Naive thymus-derived CD4-positive, alpha-beta T cell (primary cell): ENCODE measurements around the gene RDH5. TPM values are rescaled to one million over a fixed set of nuclear protein-coding genes. Genes with fewer than 3 reads are reported as not detected.

Source experiments
- ATAC-seq: fragments of 150-1000 bp; cut with Tn5 transposase; 2 replicates; pipeline ENCODE4 v1.10.0; 2021; ENCODE audit warnings: mild to moderate bottlenecking, moderate library complexity
- CTCF ChIA-PET: fragments of 350-600 bp; sonication (Branson Sonifier 250); formaldehyde crosslinking; loops from one replicate; lab custom pipeline; 2021; ENCODE audit warnings: antibody characterized with exemption; lab: Charles Lee
- POLR2A ChIA-PET: fragments of 350-600 bp; sonication (Branson Sonifier 250); formaldehyde crosslinking; loops from one replicate; lab custom pipeline; 2021; ENCODE audit warnings: antibody characterized with exemption, inconsistent platforms; lab: Charles Lee
- DNase-seq, 9 donors: peaks; one replicate each; pipeline versions ENCODE4 v3.0.0 to v3.0.0-alpha.2; 2020 to 2022; ENCODE audit warnings: mixed read lengths in 1 of 9
- H3K27ac ChIP-seq: one replicate; pipeline ENCODE4 v1.7.0; 2013; ENCODE audit warnings: mild to moderate bottlenecking, low read depth, low read length, moderate library complexity
- H3K27me3 ChIP-seq, 2 donors: one replicate each; pipeline ENCODE4 v1.7.0; 2013; ENCODE audit warnings: low read length in 2 of 2, mild to moderate bottlenecking in 2 of 2, moderate library complexity in 2 of 2; ENCODE audit not compliant: control insufficient read depth in 2 of 2, insufficient read depth in 2 of 2
- H3K36me3 ChIP-seq, 3 experiments: 1 replicate in 2 of 3; 2 replicates in 1 of 3; pipeline ENCODE4 v1.7.0; 2013; ENCODE audit warnings: low read length in 3 of 3, mild to moderate bottlenecking in 3 of 3, moderate library complexity in 1 of 3; ENCODE audit not compliant: insufficient read depth in 3 of 3, control insufficient read depth in 2 of 3
- H3K4me1 ChIP-seq, 2 donors: one replicate each; pipeline ENCODE4 v1.7.0; 2013; ENCODE audit warnings: low read length in 2 of 2, mild to moderate bottlenecking in 2 of 2, moderate library complexity in 1 of 2; ENCODE audit not compliant: control insufficient read depth in 2 of 2, insufficient read depth in 2 of 2
- H3K4me3 ChIP-seq: 2 replicates; pipeline ENCODE4 v1.7.0; 2013; ENCODE audit warnings: mild to moderate bottlenecking, low read length
- H3K9me3 ChIP-seq, 3 experiments: 1 replicate in 2 of 3; 2 replicates in 1 of 3; pipeline ENCODE4 v1.7.0; 2013; ENCODE audit warnings: low read length in 3 of 3; ENCODE audit not compliant: control insufficient read depth in 2 of 3
- H3K27ac Mint-ChIP-seq, 9 donors: one replicate each; pipeline ENCODE4 v1.8.0; 2020 to 2022; ENCODE audit warnings: mixed read lengths in 9 of 9, mild to moderate bottlenecking in 8 of 9, moderate library complexity in 5 of 9, inconsistent platforms in 2 of 9
- H3K27me3 Mint-ChIP-seq, 5 donors: one replicate each; pipeline ENCODE4 v1.8.0; 2021 to 2022; ENCODE audit warnings: mixed read lengths in 5 of 5, mild to moderate bottlenecking in 1 of 5
- H3K36me3 Mint-ChIP-seq, 5 donors: one replicate each; pipeline ENCODE4 v1.8.0; 2020 to 2022; ENCODE audit warnings: mixed read lengths in 5 of 5, mild to moderate bottlenecking in 3 of 5, inconsistent platforms in 1 of 5
- H3K4me1 Mint-ChIP-seq, 7 donors: one replicate each; pipeline ENCODE4 v1.8.0; 2020 to 2022; ENCODE audit warnings: mixed read lengths in 7 of 7, mild to moderate bottlenecking in 3 of 7, inconsistent platforms in 1 of 7
- H3K4me3 Mint-ChIP-seq, 10 donors: one replicate each; pipeline ENCODE4 v1.8.0; 2020 to 2022; ENCODE audit warnings: mild to moderate bottlenecking in 10 of 10, mixed read lengths in 10 of 10, moderate library complexity in 6 of 10, inconsistent platforms in 2 of 10
- H3K9me3 Mint-ChIP-seq, 11 donors: one replicate each; pipeline ENCODE4 v1.8.0; 2020 to 2022; ENCODE audit warnings: mixed read lengths in 11 of 11, mild to moderate bottlenecking in 4 of 11, inconsistent platforms in 1 of 11, moderate library complexity in 1 of 11
- intact Hi-C, 2 donors: fragments of 100-400 bp; cut with micrococcal nuclease; formaldehyde crosslinking; loops; one replicate each; pipeline ENCODE4 v1.15.1; 2023
- polyA plus RNA-seq, 2 donors: library from polyadenylated mRNA; unstranded; fragments of 300-500 nt; fragmentation: Illumina TruSeq; gene quantifications; one replicate each; pipeline ENCODE4 v1.2.3, GENCODE V29; 2021
- total RNA-seq, 6 experiments: library from RNA in 5 of 6; stranded (reverse) in 5 of 6; gene quantifications; 1 replicate in 5 of 6; 2 replicates in 1 of 6; pipeline ENCODE4 v1.2.3 and lab custom pipeline; 2021 to 2026

RDH5 gene
- total and polyA plus RNA-seq, 7 experiments from 2014 or later, result 0.67 to 24.9 (median 14.9) TPM

GRCh38 chr12:55720894-55721444 is 776 bp downstream of the RDH5 start:
- CTCF ChIA-PET, result interaction anchor here (0.8 to 7.5 kb wide), 2 partner anchors 17 to 363 kb away, joined by 3 to 46 read pairs; no protein-coding TSS in a partner anchor
- DNase-seq (no peak), ATAC-seq (no peak)
- H3K4me1 Mint-ChIP-seq, result peaks cover 18 to 45% (median 35%) of the 10 kb centered on the region in 7 donors
- Histone ChIP-seq H3K36me3 (peaks cover 0 to 17% (median 7%) of the 10 kb centered on the region in 3 experiments), H3K9me3 (no peaks in the 10 kb centered on the region), H3K27ac (no peak overlapping the region), H3K4me1 (peaks cover 13 to 17% of the 10 kb centered on the region in 2 donors), H3K27me3 (no peaks in the 10 kb centered on the region), H3K4me3 (no peak overlapping the region)
- H3K36me3 Mint-ChIP-seq, result peaks cover 0 to 10% (median 0%) of the 10 kb centered on the region in 5 donors
- POLR2A ChIA-PET, result interaction anchor here (0.9 kb wide), 2 partner anchors 9 to 13 kb away, joined by 3 to 4 read pairs; no protein-coding TSS in a partner anchor
- H3K4me3 Mint-ChIP-seq, result no peak overlapping the region
- no peak overlapping the region for H3K27ac Mint-ChIP-seq
- peaks cover 0 to under 1% (median 0%) of the 10 kb centered on the region in 5 donors for H3K27me3 Mint-ChIP-seq
- intact Hi-C loops, result no loop called here
- peaks cover 0 to 1% (median 0%) of the 10 kb centered on the region in 11 donors for H3K9me3 Mint-ChIP-seq

DNA sequence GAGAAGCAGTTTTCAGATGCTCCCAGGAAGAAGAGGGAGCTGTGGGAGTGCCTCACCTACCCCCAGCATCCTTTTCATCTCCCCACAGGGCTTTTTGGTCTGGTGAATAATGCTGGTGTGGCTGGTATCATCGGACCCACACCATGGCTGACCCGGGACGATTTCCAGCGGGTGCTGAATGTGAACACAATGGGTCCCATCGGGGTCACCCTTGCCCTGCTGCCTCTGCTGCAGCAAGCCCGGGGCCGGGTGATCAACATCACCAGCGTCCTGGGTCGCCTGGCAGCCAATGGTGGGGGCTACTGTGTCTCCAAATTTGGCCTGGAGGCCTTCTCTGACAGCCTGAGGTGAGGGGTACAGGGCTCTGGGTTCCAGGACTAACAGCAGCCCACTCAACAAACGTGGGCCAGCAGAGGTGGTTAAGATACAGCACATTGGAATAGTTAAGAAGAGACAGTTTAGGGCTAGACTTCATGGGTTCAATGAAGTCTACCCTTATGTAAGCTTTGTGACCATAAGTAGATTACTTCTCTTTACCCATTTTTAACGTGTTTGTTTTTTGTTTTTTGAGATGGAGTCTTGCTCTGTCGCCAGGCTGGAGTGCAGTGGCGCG is 1.5 kb downstream of the RDH5 start:
- H3K27ac ChIP-seq, result no peak overlapping the region
- peaks cover 0 to 12% (median 0%) of the 10 kb centered on the region in 5 donors for H3K36me3 Mint-ChIP-seq

DNA sequence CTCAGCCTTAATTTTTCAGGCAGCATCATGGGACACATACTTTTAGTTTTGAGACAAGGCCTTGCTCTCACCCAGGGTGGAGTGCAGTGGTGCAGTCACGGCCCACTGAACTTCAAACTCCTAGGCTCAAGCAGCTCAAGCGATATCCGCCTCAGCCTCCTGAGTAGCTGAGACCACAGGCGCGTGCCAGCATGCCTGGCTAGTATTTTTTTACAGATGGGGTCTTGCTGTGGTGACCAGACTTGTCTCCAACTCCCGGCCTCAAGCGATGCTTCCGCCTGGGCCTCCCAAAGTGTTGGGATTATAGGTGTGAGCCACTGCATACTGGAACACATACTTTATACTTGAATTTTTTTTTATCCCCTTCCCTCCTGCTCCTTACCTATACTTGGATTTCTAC is 2.8 kb downstream of the RDH5 start:
- H3K27ac Mint-ChIP-seq, result no peak overlapping the region
- ATAC-seq, result no peak
- Histone ChIP-seq H3K27me3 (no peaks in the 10 kb centered on the region), H3K4me3 (no peak overlapping the region), H3K9me3 (no peaks in the 10 kb centered on the region), H3K27ac (no peak overlapping the region), H3K4me1 (peaks cover 9 to 14% of the 10 kb centered on the region in 2 donors), H3K36me3 (peaks cover 0 to 14% (median 7%) of the 10 kb centered on the region in 3 experiments)
- H3K9me3 Mint-ChIP-seq, result no peaks in the 10 kb centered on the region
- intact Hi-C loops, result no loop called here
- ChIA-PET CTCF (interaction anchor here (1.2 to 3.7 kb wide), 2 partner anchors 11 to 15 kb away, joined by 4 to 44 read pairs; no protein-coding TSS in a partner anchor), POLR2A (interaction anchor here (1.1 to 4.1 kb wide), 4 partner anchors 11 to 299 kb away, joined by 3 to 29 read pairs (median 6); partner anchors contain the start of gene DGKA)
- peaks cover 18 to 42% (median 34%) of the 10 kb centered on the region in 7 donors for H3K4me1 Mint-ChIP-seq
- H3K27me3 Mint-ChIP-seq, result no peaks in the 10 kb centered on the region
- peaks cover 0 to 13% (median 0%) of the 10 kb centered on the region in 5 donors for H3K36me3 Mint-ChIP-seq
- no peak overlapping the region for H3K4me3 Mint-ChIP-seq
- no peak for DNase-seq

More for the DNA sequence above, 1.5 kb downstream of the RDH5 start:
- Histone ChIP-seq H3K36me3 (peaks cover 0 to 14% (median 7%) of the 10 kb centered on the region in 3 experiments), H3K4me3 (no peak overlapping the region), H3K27me3 (no peaks in the 10 kb centered on the region), H3K4me1 (peaks cover 12 to 15% of the 10 kb centered on the region in 2 donors), H3K9me3 (no peaks in the 10 kb centered on the region)
- intact Hi-C loops, result no loop called here
- Mint-ChIP-seq H3K4me1 (peaks cover 20 to 43% (median 35%) of the 10 kb centered on the region in 7 donors), H3K27ac (no peak overlapping the region), H3K9me3 (no peaks in the 10 kb centered on the region), H3K27me3 (no peaks in the 10 kb centered on the region), H3K4me3 (no peak overlapping the region)
- DNase-seq (no peak), ATAC-seq (no peak)
- ChIA-PET POLR2A (interaction anchor here (0.9 to 4.1 kb wide), 4 partner anchors 8 to 300 kb away, joined by 3 to 29 read pairs (median 4); no protein-coding TSS in a partner anchor), CTCF (interaction anchor here (0.8 to 7.5 kb wide), 3 partner anchors 13 to 362 kb away, joined by 3 to 46 read pairs (median 4); no protein-coding TSS in a partner anchor)

- ChIA-PET CTCF (interaction anchor here (0.5 to 3.7 kb wide), 3 partner anchors 10 to 71 kb away, joined by 3 to 44 read pairs (median 9); no protein-coding TSS in a partner anchor), POLR2A (interaction anchor here (1.1 to 4.1 kb wide), 4 partner anchors 12 to 207 kb away, joined by 5 to 29 read pairs (median 6); partner anchors contain the start of genes DGKA, ORMDL2 and SARNP)
- H3K36me3 Mint-ChIP-seq, result peaks cover 0 to 13% (median 0%) of the 10 kb centered on the region in 5 donors
- Histone ChIP-seq H3K27ac (no peak overlapping the region), H3K4me1 (peaks cover 11 to 14% of the 10 kb centered on the region in 2 donors), H3K4me3 (no peak overlapping the region), H3K27me3 (no peaks in the 10 kb centered on the region), H3K36me3 (peaks cover 0 to 14% (median 5%) of the 10 kb centered on the region in 3 experiments), H3K9me3 (no peaks in the 10 kb centered on the region)
- H3K27ac Mint-ChIP-seq, result peak overlapping the region in 2 of 9 donors; percentile 55 to 70
- intact Hi-C loops, result loop anchor here (1.0 kb wide), 1 partner anchor 14 kb away; no protein-coding TSS in a partner anchor
- no peak for ATAC-seq
- no peak overlapping the region for H3K4me3 Mint-ChIP-seq
- H3K27me3 Mint-ChIP-seq, result no peaks in the 10 kb centered on the region
- no peaks in the 10 kb centered on the region for H3K9me3 Mint-ChIP-seq
- peaks cover 18 to 35% (median 28%) of the 10 kb centered on the region in 7 donors for H3K4me1 Mint-ChIP-seq
- no peak for DNase-seq
These were observed 3.5 kb downstream of the RDH5 start for GRCh38 chr12:55723516-55724225.

GRCh38 chr12:55724226-55724939 is 4.2 kb downstream of the RDH5 start:
- ChIA-PET CTCF (interaction anchor here (0.5 to 3.7 kb wide), 7 partner anchors 10 to 231 kb away, joined by 3 to 44 read pairs (median 4); partner anchors contain the start of genes ORMDL2 and SARNP), POLR2A (interaction anchor here (1.4 to 4.1 kb wide), 3 partner anchors 8 to 94 kb away, joined by 5 to 29 read pairs (median 8); partner anchors contain the start of genes BLOC1S1, ORMDL2 and SARNP)
- Mint-ChIP-seq H3K27ac (peak overlapping the region; percentile 9 to 80 (median 64)), H3K36me3 (peaks cover 0 to 13% (median 0%) of the 10 kb centered on the region in 5 donors), H3K9me3 (no peaks in the 10 kb centered on the region), H3K4me3 (peak overlapping the region in 1 of 10 donors; percentile 6), H3K4me1 (peaks cover 18 to 33% (median 27%) of the 10 kb centered on the region in 7 donors), H3K27me3 (no peaks in the 10 kb centered on the region)
- H3K4me1 ChIP-seq, result peaks cover 11 to 14% of the 10 kb centered on the region in 2 donors
- peak overlapping the region; percentile 6 for H3K27ac ChIP-seq
- intact Hi-C loops, result loop anchor here (1.0 kb wide), 1 partner anchor 13 kb away; no protein-coding TSS in a partner anchor
- no peaks in the 10 kb centered on the region for H3K9me3 ChIP-seq
- no peaks in the 10 kb centered on the region for H3K27me3 ChIP-seq
- no peak overlapping the region for H3K4me3 ChIP-seq
- ATAC-seq (peak; percentile 63), DNase-seq (peak; percentile 33 to 64 (median 59))
- peaks cover 0 to 13% (median 4%) of the 10 kb centered on the region in 3 experiments for H3K36me3 ChIP-seq
